Neural progenitor cell (in vitro differentiated cells): ENCODE measurements around the gene POP4.

Experiments
- CTCF ChIP-seq: fragments of 200-600 bp; sonication (generic); IDR thresholded peaks from 2 replicates; pipeline ENCODE4 v1.5.1; 2017; ENCODE audit warnings: antibody characterized with exemption, mild to moderate bottlenecking
- EZH2 ChIP-seq: fragments of 200-600 bp; sonication (generic); IDR thresholded peaks from 2 replicates; pipeline ENCODE4 v1.6.1; 2017; ENCODE audit warnings: antibody characterized with exemption, mild to moderate bottlenecking, moderate library complexity

GRCh38 chr19:29587518-29587986, 18.5 kb upstream of the POP4 start:
- TF ChIP-seq CTCF: no peak
- TF ChIP-seq EZH2: no peak
